GM10266 (cell line): ENCODE results near the gene CNKSR1.

Source experiments
- DNase-seq: peaks from one replicate; pipeline ENCODE4 v3.0.0; 2012; ENCODE audit errors: extremely low spot score
- CTCF ChIP-seq: IDR thresholded peaks from 2 replicates; pipeline ENCODE4 v1.5.1; 2012; ENCODE audit warnings: mild to moderate bottlenecking, low read depth; ENCODE audit not compliant: control insufficient read depth, insufficient read depth; ENCODE audit errors: missing control alignments

Gene CNKSR1

GRCh38 chr1:26177182-26177684, at the start of gene CNKSR1:
Gene CNKSR1 (plus strand): TSS chr1:26177491. CDS start chr1:26177548, 57 bp downstream.
- no peak for DNase-seq
- TF ChIP-seq CTCF: no peak

GRCh38 chr1:26129778-26130177, 47.5 kb upstream of the CNKSR1 start:
- no peak for DNase-seq
- no peak for TF ChIP-seq CTCF

DNA sequence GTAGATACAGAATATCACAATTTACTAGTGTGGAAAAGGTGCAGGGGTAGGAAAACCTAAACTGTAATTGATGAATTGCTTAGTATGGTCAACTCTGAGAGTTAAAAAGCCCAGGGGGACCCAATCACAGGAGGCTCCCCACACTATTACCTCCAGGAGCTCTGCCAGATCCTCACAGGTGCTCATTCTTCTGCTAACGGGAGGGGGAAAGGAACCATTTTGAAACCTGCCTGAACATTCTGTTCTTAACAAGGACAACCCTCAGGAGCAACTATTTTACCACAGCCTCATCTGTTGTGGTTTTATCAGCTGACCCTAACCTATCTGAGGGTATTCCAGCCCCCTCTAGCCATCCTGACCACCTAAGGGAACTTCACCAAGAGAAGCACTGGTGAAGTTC, 46.6 kb upstream of the CNKSR1 start:
- no peak for DNase-seq
- no peak for TF ChIP-seq CTCF

DNA sequence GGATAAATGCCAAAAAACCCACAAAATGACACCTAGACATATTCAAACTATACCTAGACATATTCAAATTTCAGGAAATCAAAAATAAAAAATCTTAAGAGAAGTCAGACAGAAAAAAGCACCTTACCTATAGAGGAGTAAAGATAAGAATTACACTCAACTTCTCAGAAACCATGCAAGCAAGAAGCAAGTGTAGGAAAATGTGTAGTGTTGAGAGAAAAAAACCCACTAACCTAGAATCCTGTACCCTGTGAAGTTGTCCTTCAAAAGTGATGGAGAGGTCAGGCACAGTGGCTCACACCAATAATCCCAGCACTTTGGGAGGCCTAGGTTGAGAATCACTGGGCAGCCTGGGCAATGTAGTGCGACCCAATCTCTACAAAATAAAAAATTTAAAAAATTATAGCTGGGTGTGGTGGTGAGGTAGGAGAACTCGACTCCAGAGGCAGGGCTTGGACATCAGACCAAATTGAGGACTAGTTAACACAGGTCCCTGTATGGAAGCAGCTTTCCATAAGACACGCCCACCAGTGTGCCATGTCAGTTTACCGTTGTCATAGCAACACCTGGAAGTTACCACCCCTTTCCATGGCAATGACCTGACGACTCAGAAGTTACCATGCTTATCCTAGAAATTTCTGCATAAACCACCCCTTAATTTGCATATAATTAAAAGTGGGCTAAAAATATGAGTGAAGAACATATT, 45.0 kb upstream of the CNKSR1 start:
- TF ChIP-seq CTCF: no peak
- DNase-seq: no peak

GRCh38 chr1:26132834-26133167, 44.5 kb upstream of the CNKSR1 start:
- TF ChIP-seq CTCF: no peak
- DNase-seq: no peak

GRCh38 chr1:26134466-26134865, 42.8 kb upstream of the CNKSR1 start:
- no peak for TF ChIP-seq CTCF
- DNase-seq: no peak

DNA sequence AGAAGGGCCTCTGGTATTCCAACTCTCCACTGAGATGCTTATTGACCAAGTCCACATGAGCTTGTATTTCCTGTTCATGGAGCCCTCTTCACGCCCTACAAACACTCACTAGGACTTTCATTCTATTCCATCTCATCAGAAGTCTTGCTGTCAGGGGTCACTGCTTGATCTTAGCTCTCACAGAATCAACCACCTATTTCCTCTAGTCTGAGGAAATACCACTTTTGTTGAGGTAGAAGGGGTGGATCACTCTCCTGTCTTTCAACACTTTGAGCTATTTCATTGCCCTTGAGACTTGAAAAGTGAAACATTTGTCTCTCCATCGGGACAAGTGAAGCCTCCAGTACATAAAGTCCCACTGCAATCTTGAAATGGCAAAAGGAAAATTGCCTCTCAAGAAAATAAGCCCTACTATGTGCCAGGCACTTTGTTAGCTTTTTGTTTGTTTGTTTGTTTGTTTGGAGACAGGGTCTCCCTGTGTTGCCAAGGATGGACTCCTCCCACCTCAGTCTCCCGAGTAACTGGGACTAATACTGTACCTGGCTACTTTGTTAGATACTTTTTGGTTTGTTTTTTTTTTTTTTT, 38.2 kb upstream of the CNKSR1 start:
- no peak for DNase-seq

More for the DNA sequence above, 38.2 kb upstream of the CNKSR1 start:
- TF ChIP-seq CTCF: no peak
